ENCODE measurements around the gene LCNL1.

The LCNL1 gene

DNA sequence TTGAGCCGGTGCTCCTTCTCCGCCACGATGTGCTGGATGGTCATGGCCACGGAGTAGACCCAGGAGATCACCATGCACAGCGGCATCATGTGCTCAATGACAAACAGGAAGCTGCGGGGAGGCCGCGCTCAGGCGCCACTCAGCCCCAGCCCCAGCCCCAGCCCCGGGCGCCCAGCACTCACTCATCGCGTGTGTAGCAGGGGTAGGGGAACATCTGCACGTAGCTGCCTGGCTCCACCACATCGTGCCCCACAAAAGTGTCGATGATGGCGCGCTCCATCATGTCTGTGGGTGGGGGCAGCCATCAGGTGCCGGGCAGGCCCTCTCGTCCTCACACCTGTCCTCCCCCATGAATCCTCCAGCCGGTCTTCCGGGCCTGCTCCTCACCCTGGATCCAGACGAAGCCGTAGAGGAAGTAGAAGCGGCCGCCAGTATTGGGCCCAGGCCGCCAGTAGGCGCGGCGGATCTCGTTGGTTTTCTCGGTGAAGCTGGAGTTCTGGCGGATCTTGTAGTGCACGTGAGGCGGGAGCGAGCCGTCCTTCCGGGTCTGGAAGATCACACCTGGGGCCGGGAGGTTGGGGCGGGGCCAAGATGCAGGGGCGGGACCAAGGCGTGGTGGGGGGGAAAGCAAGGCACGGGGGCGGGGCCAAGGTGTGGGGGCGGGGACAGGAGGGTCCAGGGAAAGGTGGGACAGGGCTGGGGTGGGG lies 35.2 kb downstream of the LCNL1 start:
- TF ChIP-seq, protein P1, sequence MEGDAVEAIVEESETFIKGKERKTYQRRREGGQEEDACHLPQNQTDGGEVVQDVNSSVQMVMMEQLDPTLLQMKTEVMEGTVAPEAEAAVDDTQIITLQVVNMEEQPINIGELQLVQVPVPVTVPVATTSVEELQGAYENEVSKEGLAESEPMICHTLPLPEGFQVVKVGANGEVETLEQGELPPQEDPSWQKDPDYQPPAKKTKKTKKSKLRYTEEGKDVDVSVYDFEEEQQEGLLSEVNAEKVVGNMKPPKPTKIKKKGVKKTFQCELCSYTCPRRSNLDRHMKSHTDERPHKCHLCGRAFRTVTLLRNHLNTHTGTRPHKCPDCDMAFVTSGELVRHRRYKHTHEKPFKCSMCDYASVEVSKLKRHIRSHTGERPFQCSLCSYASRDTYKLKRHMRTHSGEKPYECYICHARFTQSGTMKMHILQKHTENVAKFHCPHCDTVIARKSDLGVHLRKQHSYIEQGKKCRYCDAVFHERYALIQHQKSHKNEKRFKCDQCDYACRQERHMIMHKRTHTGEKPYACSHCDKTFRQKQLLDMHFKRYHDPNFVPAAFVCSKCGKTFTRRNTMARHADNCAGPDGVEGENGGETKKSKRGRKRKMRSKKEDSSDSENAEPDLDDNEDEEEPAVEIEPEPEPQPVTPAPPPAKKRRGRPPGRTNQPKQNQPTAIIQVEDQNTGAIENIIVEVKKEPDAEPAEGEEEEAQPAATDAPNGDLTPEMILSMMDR (IDR thresholded peaks at IDR 0.05; ENCODE audit: borderline replicate concordance, control extremely low read depth, extremely low read depth, insufficient read depth, missing control alignments): no peak
- in situ Hi-C loops (cut with MboI; ENCODE audit: low sequenced_read_pairs, unreplicated experiment): no loop called here
- no peak for DNase-seq (ENCODE audit: low spot score)

DNA sequence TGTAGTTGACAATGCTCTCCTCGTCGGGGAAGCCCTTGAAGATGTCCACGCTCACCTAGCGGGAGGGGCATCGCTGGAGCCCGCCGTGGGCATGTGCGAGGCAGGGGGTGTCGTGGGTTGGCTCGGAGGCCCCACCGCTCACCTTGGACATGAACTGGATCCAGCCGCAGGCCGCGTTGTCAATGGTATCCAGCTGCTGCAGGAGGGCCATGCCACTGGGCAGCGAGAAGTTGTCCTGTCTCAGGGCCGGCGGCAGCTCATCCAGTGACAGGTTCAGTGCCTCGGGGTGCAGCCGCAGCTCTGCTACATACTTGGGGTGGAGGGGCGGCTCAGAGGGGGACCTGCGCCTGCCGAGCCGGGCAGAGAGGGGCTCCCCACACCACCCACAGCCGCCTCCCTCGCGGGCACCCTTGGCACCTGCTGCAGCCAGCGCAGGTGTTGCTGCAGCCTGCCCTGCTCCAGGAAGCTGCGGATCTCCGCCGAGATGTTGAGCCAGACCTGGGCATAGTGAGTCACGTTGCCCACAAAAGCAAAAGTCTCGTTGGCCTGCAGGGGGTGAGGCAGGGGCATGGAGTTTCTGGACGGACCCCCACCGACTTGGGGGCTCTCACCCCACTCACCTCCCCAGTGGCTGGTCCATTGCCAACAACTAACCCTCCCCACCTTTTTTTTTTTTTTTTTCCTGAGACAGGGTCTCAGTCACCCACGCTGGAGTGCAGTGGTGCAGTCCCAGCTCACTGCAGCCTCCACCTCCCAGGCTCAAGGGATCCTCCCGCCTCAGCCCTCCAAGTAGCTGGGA lies 36.2 kb downstream of the LCNL1 start:
- TF ChIP-seq, protein P1 (IDR thresholded peaks at IDR 0.05; ENCODE audit: borderline replicate concordance, control extremely low read depth, extremely low read depth, insufficient read depth, missing control alignments): no peak
- no peak for DNase-seq (ENCODE audit: low spot score)
- in situ Hi-C loops (cut with MboI; ENCODE audit: low sequenced_read_pairs, unreplicated experiment): no loop called here

DNA sequence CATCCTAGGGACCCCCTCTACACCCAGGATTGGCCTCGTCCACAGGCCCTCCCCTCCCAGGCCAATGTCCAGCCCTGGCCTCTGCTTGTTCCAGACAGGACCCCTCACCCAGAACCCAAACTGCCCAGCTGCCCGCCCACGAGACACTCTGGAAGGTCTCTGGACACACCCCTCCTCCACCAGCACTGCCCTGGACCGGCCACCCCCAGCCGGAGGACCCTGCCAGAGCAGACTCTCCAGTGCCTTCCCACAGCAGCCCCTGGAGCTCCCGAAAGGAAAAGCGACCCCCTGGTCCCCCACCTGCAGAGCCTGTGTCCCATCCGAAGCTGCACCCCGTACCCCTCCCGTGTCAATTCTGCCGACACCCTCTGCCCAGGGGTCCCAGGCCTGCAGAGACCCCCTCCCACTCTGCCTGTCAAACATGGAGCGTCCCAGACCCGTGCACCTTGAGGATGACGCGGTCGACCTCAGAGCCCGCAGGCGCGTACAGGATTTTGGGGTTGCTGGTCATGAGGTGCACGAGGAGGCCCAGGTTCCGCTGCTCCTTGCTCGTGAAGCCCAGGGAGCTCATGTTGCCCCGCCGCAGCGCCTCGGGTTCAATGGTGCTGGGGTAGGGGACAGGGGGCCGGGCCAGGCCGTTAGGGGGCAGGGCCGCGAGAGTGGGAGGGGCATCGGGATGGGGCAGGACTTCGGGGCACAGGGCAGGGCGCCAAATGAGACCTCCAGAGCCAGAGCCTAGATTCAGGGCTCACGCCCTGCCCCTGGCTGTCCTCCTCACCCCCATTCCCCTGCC lies 37.3 kb downstream of the LCNL1 start:
- in situ Hi-C loops (cut with MboI; ENCODE audit: low sequenced_read_pairs, unreplicated experiment): no loop called here
- no peak for DNase-seq (ENCODE audit: low spot score)
- TF ChIP-seq, protein P1 (IDR thresholded peaks at IDR 0.05; ENCODE audit: borderline replicate concordance, control extremely low read depth, extremely low read depth, insufficient read depth, missing control alignments): no peak

DNA sequence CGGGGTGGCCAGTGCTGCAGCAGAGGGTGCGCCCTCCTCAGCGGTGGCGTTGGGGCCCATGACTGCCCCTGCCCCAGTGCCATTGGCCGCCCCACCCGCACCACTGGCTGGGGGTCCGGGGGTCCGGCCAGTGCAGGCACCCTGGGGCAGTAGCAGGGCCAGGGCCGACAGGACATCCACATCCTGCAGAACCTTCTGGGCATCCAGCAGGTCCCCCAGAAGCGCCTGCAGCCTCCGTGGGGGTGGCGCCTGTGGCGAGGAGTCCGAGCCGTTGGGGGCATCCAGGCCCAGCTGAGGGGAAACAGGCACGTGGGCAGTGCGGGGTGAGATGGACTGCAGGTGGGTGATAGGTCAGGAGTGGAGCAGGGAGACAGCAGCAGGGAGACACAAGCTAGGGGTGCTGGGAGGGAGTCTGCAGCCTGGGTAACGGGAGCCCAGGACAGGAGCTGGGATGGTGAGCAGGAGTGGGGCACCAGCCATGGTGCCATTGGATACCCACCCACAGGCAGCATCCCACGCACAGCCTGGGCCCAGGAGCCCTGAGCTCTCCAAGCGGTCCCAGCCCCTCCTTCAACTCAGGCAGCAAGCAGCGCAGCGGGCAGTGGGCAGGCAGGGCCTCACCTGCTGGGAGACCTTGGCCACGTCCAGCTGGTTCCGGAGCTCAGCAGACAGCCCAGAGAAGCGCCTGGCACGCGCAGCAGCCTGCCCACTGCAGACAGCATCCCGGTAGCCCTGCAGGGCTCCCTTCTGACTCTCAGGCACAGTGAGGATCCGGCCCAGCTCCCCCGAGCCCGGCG lies 38.2 kb downstream of the LCNL1 start:
- TF ChIP-seq, protein P1 (IDR thresholded peaks at IDR 0.05; ENCODE audit: borderline replicate concordance, control extremely low read depth, extremely low read depth, insufficient read depth, missing control alignments): no peak
- in situ Hi-C loops (cut with MboI; ENCODE audit: low sequenced_read_pairs, unreplicated experiment): no loop called here
- DNase-seq (ENCODE audit: low spot score): no peak

DNA sequence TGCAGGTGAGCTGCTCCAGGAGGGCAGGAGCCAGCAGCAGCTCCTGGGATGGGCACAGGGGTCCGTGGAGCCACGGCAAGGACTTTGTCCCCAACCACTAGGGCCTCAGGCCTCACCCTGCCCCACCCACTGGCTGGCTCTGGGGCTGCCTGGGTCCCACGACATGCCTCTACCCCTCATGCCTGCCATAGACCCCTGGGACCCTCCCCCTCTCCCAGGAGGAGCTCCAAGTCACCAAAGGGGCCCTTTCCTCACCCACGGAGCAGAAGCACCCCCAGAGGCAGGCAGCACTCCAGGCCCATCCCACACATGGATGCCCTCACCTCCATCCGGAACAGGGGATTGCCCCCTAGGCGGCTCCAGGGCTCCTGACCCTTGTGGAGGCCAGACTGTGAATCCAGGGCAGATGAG lies 38.8 kb downstream of the LCNL1 start:
- TF ChIP-seq, protein P1 (IDR thresholded peaks at IDR 0.05; ENCODE audit: borderline replicate concordance, control extremely low read depth, extremely low read depth, insufficient read depth, missing control alignments): no peak
- in situ Hi-C loops (cut with MboI; ENCODE audit: low sequenced_read_pairs, unreplicated experiment): no loop called here
- DNase-seq (ENCODE audit: low spot score): no peak
